ENCODE results near the gene TH. TPM values are rescaled to one million over a fixed set of nuclear protein-coding genes. Genes with fewer than 3 reads are reported as not detected.

The TH gene
- total RNA-seq, 3 donors from 2014 or later = not detected

- Histone ChIP-seq H3K27me3 (no peaks in the 10 kb centered on the region), H3K4me1 (peaks cover 7 to 10% of the 10 kb centered on the region in 2 donors), H3K36me3 (no peaks in the 10 kb centered on the region), H3K4me3 (no peak overlapping the region), H3K9me3 (no peaks in the 10 kb centered on the region), H3K27ac (no peak overlapping the region)
- intact Hi-C loops (cut with DNase I; ENCODE audit: low total_unique reads) = no loop called here
- no peak for TF ChIP-seq POLR2A (IDR thresholded peaks at IDR 0.05)
- no peak for TF ChIP-seq CTCF (IDR thresholded peaks at IDR 0.05)
- no peak for TF ChIP-seq POLR2AphosphoS5 (IDR thresholded peaks at IDR 0.05)
- peak; percentile 9 to 39 for DNase-seq (ENCODE audit: low spot score in 2 of 2)
Observed at GRCh38 chr11:2211113-2211971, 39.7 kb upstream of the TH start.

- Histone ChIP-seq H3K9me3 (no peaks in the 10 kb centered on the region), H3K4me1 (peaks cover 7 to 10% of the 10 kb centered on the region in 2 donors), H3K27ac (no peak overlapping the region), H3K36me3 (no peaks in the 10 kb centered on the region), H3K27me3 (no peaks in the 10 kb centered on the region), H3K4me3 (no peak overlapping the region)
- TF ChIP-seq POLR2A (IDR thresholded peaks at IDR 0.05) (no peak), POLR2AphosphoS5 (IDR thresholded peaks at IDR 0.05) (no peak), CTCF (IDR thresholded peaks at IDR 0.05) (no peak)
- DNase-seq (ENCODE audit: low spot score in 2 of 2) = peak; percentile 16 to 43
- intact Hi-C loops (cut with DNase I; ENCODE audit: low total_unique reads) = no loop called here
Observed at GRCh38 chr11:2210366-2211112, 38.9 kb upstream of the TH start.

GRCh38 chr11:2209900-2210321 is 38.3 kb upstream of the TH start:
- Histone ChIP-seq H3K4me3 (no peak overlapping the region), H3K27me3 (no peaks in the 10 kb centered on the region), H3K9me3 (no peaks in the 10 kb centered on the region), H3K27ac (no peak overlapping the region), H3K4me1 (peaks cover 7 to 10% of the 10 kb centered on the region in 2 donors), H3K36me3 (no peaks in the 10 kb centered on the region)
- TF ChIP-seq CTCF (IDR thresholded peaks at IDR 0.05) = no peak
- intact Hi-C loops (cut with DNase I; ENCODE audit: low total_unique reads) = no loop called here
- DNase-seq (ENCODE audit: low spot score in 2 of 2) = peak; percentile 13 to 34

DNA sequence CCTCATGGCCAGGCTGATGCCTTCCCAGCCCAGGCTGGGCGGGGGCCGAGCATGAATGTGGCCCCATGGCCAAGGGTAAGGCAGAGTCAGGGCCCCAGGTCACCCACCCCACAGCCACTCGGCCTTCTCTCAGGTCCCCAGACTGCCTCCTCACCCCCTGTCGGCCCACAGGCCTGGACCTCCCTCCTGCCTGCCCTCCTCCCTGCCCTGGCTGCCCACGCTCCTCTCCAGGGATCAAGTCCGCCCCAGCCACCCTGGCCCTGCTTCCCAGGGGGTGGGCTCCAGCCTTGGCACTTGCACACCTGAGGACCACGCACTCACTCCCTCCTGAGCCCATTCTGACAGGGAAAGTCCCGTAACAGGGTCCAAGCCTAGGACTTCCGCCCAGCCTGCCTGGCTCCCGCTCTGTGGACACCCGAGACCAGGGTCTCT is 37.8 kb upstream of the TH start:
- peak in 1 of 2 donors; percentile 48 for DNase-seq (ENCODE audit: low spot score in 2 of 2)
- TF ChIP-seq POLR2AphosphoS5 (IDR thresholded peaks at IDR 0.05) (no peak), POLR2A (IDR thresholded peaks at IDR 0.05) (no peak), CTCF (IDR thresholded peaks at IDR 0.05) (no peak)
- intact Hi-C loops (cut with DNase I; ENCODE audit: low total_unique reads) = no loop called here
- Histone ChIP-seq H3K4me1 (peaks cover 7 to 10% of the 10 kb centered on the region in 2 donors), H3K36me3 (no peaks in the 10 kb centered on the region), H3K27ac (peak overlapping the region in 1 of 2 donors; percentile 61), H3K9me3 (no peaks in the 10 kb centered on the region), H3K4me3 (no peak overlapping the region), H3K27me3 (no peaks in the 10 kb centered on the region)

All from breast epithelium (tissue), 4 donors.